ENCODE results near the gene CSTF3. TPM values are rescaled to one million over a fixed set of nuclear protein-coding genes. Genes with fewer than 3 reads are reported as not detected.

Gene CSTF3
- total and polyA plus RNA-seq, 2 of the 4 experiments (the other 2 are of a cell fraction): 14.5 to 23.4 TPM

DNA sequence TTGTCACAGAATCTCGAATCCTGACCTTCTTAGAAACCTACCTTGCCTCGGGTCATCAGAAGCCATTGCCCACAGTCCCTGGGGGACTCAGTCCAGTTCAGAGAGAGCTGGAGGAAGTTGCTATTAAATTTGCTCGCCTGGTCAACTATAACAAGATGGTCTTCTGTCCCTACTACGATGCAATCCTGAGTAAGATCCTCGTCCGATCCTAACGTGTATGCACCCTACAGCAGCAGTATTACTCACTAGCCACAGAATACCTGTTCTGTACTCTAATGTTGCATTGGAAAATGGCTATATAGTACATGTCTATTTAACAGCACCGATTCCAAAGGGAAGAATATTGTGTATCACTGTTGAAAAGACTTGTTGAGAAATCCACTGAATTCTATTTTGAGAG lies 88.8 kb downstream of the CSTF3 start:
- Histone ChIP-seq H2BK5ac (ENCODE audit: low read depth, low read length, poor library complexity, severe bottlenecking) (no peak overlapping the region), H3K27me3 (ENCODE audit: control insufficient read depth, insufficient read depth, low read length) (no peaks in the 10 kb centered on the region), H4K20me1 (ENCODE audit: insufficient read depth, low read length) (no peaks in the 10 kb centered on the region), H3K36me3 (ENCODE audit: control insufficient read depth, insufficient read depth, low read length) (peaks cover 58% of the 10 kb centered on the region), H3K9ac (ENCODE audit: low read depth, low read length) (no peak overlapping the region), H2BK120ac (ENCODE audit: low read depth, low read length) (no peak overlapping the region), H4K91ac (ENCODE audit: insufficient read depth, low read depth, low read length) (no peak overlapping the region), H3K79me1 (ENCODE audit: low read depth in 1 of 2, low read length in 2 of 2) (no peaks in the 10 kb centered on the region; a peak in 1 of 4 replicates), H2AK5ac (ENCODE audit: low read depth, low read length) (no peak overlapping the region), H4K8ac (ENCODE audit: low read depth in 2 of 2, low read length in 2 of 2) (no peak overlapping the region), H3K9me3 (ENCODE audit: control insufficient read depth, insufficient read depth, low read length) (no peaks in the 10 kb centered on the region), H2AFZ (replicated peaks; ENCODE audit: low read length, poor library complexity) (no peak overlapping the region), H2BK20ac (ENCODE audit: low read depth, low read length) (no peak overlapping the region), H3K9me1 (ENCODE audit: insufficient read depth, low read length) (peaks cover 7% of the 10 kb centered on the region; the same call in 1 of the 2 replicates), H3K27ac (ENCODE audit: insufficient read depth, low read length) (no peak overlapping the region), H3K23ac (ENCODE audit: low read depth, low read length) (no peak overlapping the region), H4K5ac (ENCODE audit: low read depth, low read length) (no peak overlapping the region), H3K4me2 (ENCODE audit: low read depth, low read length) (no peak overlapping the region), H2AK9ac (replicated peaks; ENCODE audit: low read depth, low read length, poor library complexity) (no peak overlapping the region), H3K14ac (replicated peaks; ENCODE audit: low read depth, low read length) (no peak overlapping the region), H3K18ac (ENCODE audit: low read depth, low read length) (no peak overlapping the region), H3K4me3 (ENCODE audit: insufficient read depth, low read depth, low read length) (no peak overlapping the region), H3K4ac (ENCODE audit: low read depth, low read length) (no peak overlapping the region), H3K56ac (ENCODE audit: extremely low read depth, insufficient read depth, low read length) (no peak overlapping the region), H3K4me1 (ENCODE audit: control insufficient read depth, insufficient read depth, low read length) (no peaks in the 10 kb centered on the region), H2BK15ac (ENCODE audit: low read depth, low read length) (no peak overlapping the region)
- TF ChIP-seq SMC3 (IDR thresholded peaks at IDR 0.05; ENCODE audit: low read depth, low read length) (no peak), CEBPB (IDR thresholded peaks at IDR 0.05; ENCODE audit: low read depth, low read length) (no peak), RFX5 (IDR thresholded peaks at IDR 0.05; ENCODE audit: low read depth, low read length) (no peak), MXI1 (IDR thresholded peaks at IDR 0.05; ENCODE audit: borderline replicate concordance, low read depth, low read length) (no peak), BHLHE40 (IDR thresholded peaks at IDR 0.05; ENCODE audit: low read depth, low read length) (no peak)
- TF ChIP-seq, protein P1, sequence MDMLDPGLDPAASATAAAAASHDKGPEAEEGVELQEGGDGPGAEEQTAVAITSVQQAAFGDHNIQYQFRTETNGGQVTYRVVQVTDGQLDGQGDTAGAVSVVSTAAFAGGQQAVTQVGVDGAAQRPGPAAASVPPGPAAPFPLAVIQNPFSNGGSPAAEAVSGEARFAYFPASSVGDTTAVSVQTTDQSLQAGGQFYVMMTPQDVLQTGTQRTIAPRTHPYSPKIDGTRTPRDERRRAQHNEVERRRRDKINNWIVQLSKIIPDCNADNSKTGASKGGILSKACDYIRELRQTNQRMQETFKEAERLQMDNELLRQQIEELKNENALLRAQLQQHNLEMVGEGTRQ (IDR thresholded peaks at IDR 0.05; ENCODE audit: low read depth, low read length): no peak
- DNase-seq: no peak
- no TSS peak for BruUV-seq (replicated peaks)
- POLR2A ChIA-PET (ENCODE audit: unreplicated experiment): no interaction called here
- CTCF ChIA-PET: no interaction called here
- intact Hi-C loops (cut with micrococcal nuclease) (no loop called here), dilution Hi-C loops (cut with HindIII; ENCODE audit: low sequenced_read_pairs, unreplicated experiment) (no loop called here), in situ Hi-C loops (cut with MboI; ENCODE audit: low sequenced_read_pairs) (loop anchor here (25.0 kb wide), 2 partner anchors 235 to 485 kb away; partner anchors contain the start of genes EIF3M and PRRG4)
- ATAC-seq (ENCODE audit: low read depth): no peak
- WGBS, 2 experiments (ENCODE audit: extremely low coverage in 2 of 2, insufficient read length in 1 of 2): 82% methylated on average over 2 of the region's 8 CpGs; no CpG with 5 or more reads in 1 of the 2 experiments
